ENCODE measurements around the gene CCDC6. TPM values are rescaled to one million over a fixed set of nuclear protein-coding genes. Genes with fewer than 3 reads are reported as not detected.

CCDC6 gene
- total RNA-seq, 1 experiment from 2014 or later, result 54.9 TPM

GRCh38 chr10:59807629-59808620 lies 98.4 kb downstream of the CCDC6 start:
- TF ChIP-seq REST (IDR thresholded peaks at IDR 0.05; ENCODE audit: low read depth), result no peak
- no peak for TF ChIP-seq SRF (IDR thresholded peaks at IDR 0.05; ENCODE audit: low read depth)
- no peak for TF ChIP-seq SP1 (IDR thresholded peaks at IDR 0.05; ENCODE audit: low read depth)
- TF ChIP-seq EZH2phosphoT487 (IDR thresholded peaks at IDR 0.05; ENCODE audit: borderline replicate concordance), result no peak
- no peak for TF ChIP-seq CBX3 (IDR thresholded peaks at IDR 0.05; ENCODE audit: low read depth)
- H3K4me1 ChIP-seq (ENCODE audit: control insufficient read depth in 1 of 2, insufficient read depth in 2 of 2, low read length in 2 of 2), result no peaks in the 10 kb centered on the region
- DNase-seq (ENCODE audit: low read depth, low spot score), result no peak
- no peaks in the 10 kb centered on the region for H3K79me2 ChIP-seq (ENCODE audit: insufficient read depth, low read length)
- BruUV-seq (replicated peaks), result no TSS peak
- H4K20me1 ChIP-seq (ENCODE audit: insufficient read depth), result no peaks in the 10 kb centered on the region
- RAD21 ChIA-PET (ENCODE audit: low non-redundant PET in 1 of 2, low total read pairs in 2 of 2, uncharacterized antibody in 2 of 2, unreplicated experiment in 2 of 2), result no interaction called here
- no peak overlapping the region for H3K4me3 ChIP-seq (replicated peaks in 1 of 2; ENCODE audit: low read depth in 1 of 2, low read length in 2 of 2)
- ATAC-seq, result no peak
- H3K4me2 ChIP-seq (ENCODE audit: low read length), result no peak overlapping the region
- POLR2A ChIA-PET, result no interaction called here
- peaks cover 32 to 33% of the 10 kb centered on the region in 2 experiments for H3K36me3 ChIP-seq (ENCODE audit: control insufficient read depth in 1 of 2, insufficient read depth in 2 of 2, low read length in 2 of 2)
- intact Hi-C loops (cut with micrococcal nuclease), result loop anchor here (2.0 kb wide), 1 partner anchor 567 kb away; no protein-coding TSS in a partner anchor
- no peak overlapping the region for H3K9ac ChIP-seq (ENCODE audit: low read length)
- no peaks in the 10 kb centered on the region for H3K9me3 ChIP-seq (ENCODE audit: control insufficient read depth in 1 of 2, insufficient read depth in 1 of 2, low read depth in 1 of 2, low read length in 2 of 2)
- CTCF ChIA-PET, result no interaction called here
- H3K9me2 ChIP-seq (ENCODE audit: insufficient read depth), result no peaks in the 10 kb centered on the region
- no peak overlapping the region for H3K27ac ChIP-seq (ENCODE audit: low read depth, low read length)
- H3K27me3 ChIP-seq (ENCODE audit: insufficient read depth, low read length), result no peaks in the 10 kb centered on the region
- no peak overlapping the region for H2AFZ ChIP-seq (ENCODE audit: low read depth, low read length, poor library complexity, severe bottlenecking)
